MM.1S (cell line): ENCODE results near the gene IL11RA.

ENCODE experiments used
- DNase-seq: peaks from one replicate; pipeline ENCODE4 v3.0.0-alpha.2; 2015
- H2AFZ ChIP-seq: fragments of 300-600 bp; sonication (generic); 2 replicates; pipeline ENCODE4 v1.6.0; 2016; ENCODE audit warnings: antibody characterized with exemption, low read length
- H3F3A ChIP-seq: fragments of 300-600 bp; sonication (generic); 2 replicates; pipeline ENCODE4 v1.6.1; 2016; ENCODE audit warnings: mild to moderate bottlenecking, antibody characterized with exemption, low read length, moderate library complexity, mixed read lengths; ENCODE audit not compliant: insufficient read depth
- H3K27ac ChIP-seq: fragments of 300-600 bp; sonication (generic); 2 replicates; pipeline ENCODE4 v1.5.1; 2016; ENCODE audit warnings: mild to moderate bottlenecking, low read length
- H3K27me3 ChIP-seq: fragments of 300-600 bp; sonication (generic); replicated peaks from 2 replicates; pipeline ENCODE4 v1.6.0; 2016; ENCODE audit warnings: low read length; ENCODE audit not compliant: insufficient read depth
- H3K36me3 ChIP-seq: fragments of 300-600 bp; sonication (generic); replicated peaks from 2 replicates; pipeline ENCODE4 v1.6.1; 2016; ENCODE audit warnings: mild to moderate bottlenecking, low read length, mixed read lengths; ENCODE audit not compliant: insufficient read depth
- H3K4me1 ChIP-seq: fragments of 300-600 bp; sonication (generic); 2 replicates; pipeline ENCODE4 v1.6.1; 2016; ENCODE audit warnings: low read length, mixed read lengths
- H3K4me2 ChIP-seq: fragments of 300-600 bp; sonication (generic); 2 replicates; pipeline ENCODE4 v1.6.0; 2016; ENCODE audit warnings: low read depth, low read length
- H3K4me3 ChIP-seq: fragments of 300-600 bp; sonication (generic); 2 replicates; pipeline ENCODE4 v1.5.1; 2016; ENCODE audit warnings: low read length, mixed read lengths
- H3K79me2 ChIP-seq: fragments of 300-600 bp; sonication (generic); 2 replicates; pipeline ENCODE4 v1.6.1; 2016; ENCODE audit warnings: mixed run types, low read length, mixed read lengths
- H3K9ac ChIP-seq: fragments of 300-600 bp; sonication (generic); 2 replicates; pipeline ENCODE4 v1.6.1; 2016; ENCODE audit warnings: low read length, mixed read lengths
- H3K9me2 ChIP-seq: fragments of 300-600 bp; sonication (generic); replicated peaks from 2 replicates; pipeline ENCODE4 v1.6.1; 2016; ENCODE audit warnings: mild to moderate bottlenecking, low read length, mixed read lengths; ENCODE audit not compliant: insufficient read depth
- H3K9me3 ChIP-seq: fragments of 300-600 bp; sonication (generic); replicated peaks from 2 replicates; pipeline ENCODE4 v1.6.1; 2016; ENCODE audit warnings: mild to moderate bottlenecking, low read length, mixed read lengths; ENCODE audit not compliant: insufficient read depth
- H4K20me1 ChIP-seq: fragments of 300-600 bp; sonication (generic); 2 replicates; pipeline ENCODE4 v1.6.1; 2016; ENCODE audit warnings: mild to moderate bottlenecking, low read length, moderate library complexity, mixed read lengths; ENCODE audit not compliant: insufficient read depth
- EZH2 ChIP-seq: fragments of 300-600 bp; sonication (generic); optimal IDR thresholded peaks from 2 replicates; pipeline ENCODE3; 2017; ENCODE audit warnings: low read depth, mild to moderate bottlenecking, antibody characterized with exemption, low read length, mixed read lengths
- EZH2phosphoT487 ChIP-seq: fragments of 300-600 bp; sonication (generic); IDR thresholded peaks from 2 replicates; pipeline ENCODE4 v1.6.1; 2018; ENCODE audit warnings: antibody characterized with exemption, low read length
- TF ChIP-seq, protein P1 (sequence below): fragments of 300-600 bp; sonication (generic); IDR thresholded peaks from 2 replicates; pipeline ENCODE4 v1.5.1; 2016; ENCODE audit warnings: antibody characterized with exemption, low read length, mixed read lengths

IL11RA gene

DNA sequence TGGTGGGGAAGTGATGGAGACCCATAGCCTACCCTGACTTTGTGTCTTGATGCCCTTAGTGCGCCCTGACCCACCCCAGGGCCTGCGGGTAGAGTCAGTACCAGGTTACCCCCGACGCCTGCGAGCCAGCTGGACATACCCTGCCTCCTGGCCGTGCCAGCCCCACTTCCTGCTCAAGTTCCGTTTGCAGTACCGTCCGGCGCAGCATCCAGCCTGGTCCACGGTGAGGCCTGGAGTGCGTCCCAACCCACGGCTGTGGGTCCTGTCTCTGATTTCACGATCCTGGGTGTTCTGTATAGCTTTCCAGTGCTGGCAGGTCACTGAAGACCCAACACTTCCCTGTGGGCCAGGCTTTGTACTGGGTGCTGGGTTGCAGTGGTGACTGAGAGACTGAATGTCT is 6.5 kb downstream of the IL11RA start:
- no peak overlapping the region for H3K9ac ChIP-seq
- no peaks in the 10 kb centered on the region for H3K4me1 ChIP-seq
- TF ChIP-seq EZH2 (no peak), EZH2phosphoT487 (no peak)
- TF ChIP-seq, protein P1, sequence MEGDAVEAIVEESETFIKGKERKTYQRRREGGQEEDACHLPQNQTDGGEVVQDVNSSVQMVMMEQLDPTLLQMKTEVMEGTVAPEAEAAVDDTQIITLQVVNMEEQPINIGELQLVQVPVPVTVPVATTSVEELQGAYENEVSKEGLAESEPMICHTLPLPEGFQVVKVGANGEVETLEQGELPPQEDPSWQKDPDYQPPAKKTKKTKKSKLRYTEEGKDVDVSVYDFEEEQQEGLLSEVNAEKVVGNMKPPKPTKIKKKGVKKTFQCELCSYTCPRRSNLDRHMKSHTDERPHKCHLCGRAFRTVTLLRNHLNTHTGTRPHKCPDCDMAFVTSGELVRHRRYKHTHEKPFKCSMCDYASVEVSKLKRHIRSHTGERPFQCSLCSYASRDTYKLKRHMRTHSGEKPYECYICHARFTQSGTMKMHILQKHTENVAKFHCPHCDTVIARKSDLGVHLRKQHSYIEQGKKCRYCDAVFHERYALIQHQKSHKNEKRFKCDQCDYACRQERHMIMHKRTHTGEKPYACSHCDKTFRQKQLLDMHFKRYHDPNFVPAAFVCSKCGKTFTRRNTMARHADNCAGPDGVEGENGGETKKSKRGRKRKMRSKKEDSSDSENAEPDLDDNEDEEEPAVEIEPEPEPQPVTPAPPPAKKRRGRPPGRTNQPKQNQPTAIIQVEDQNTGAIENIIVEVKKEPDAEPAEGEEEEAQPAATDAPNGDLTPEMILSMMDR: no peak
- H3K9me3 ChIP-seq: no peaks in the 10 kb centered on the region
- no peaks in the 10 kb centered on the region for H3K9me2 ChIP-seq
- no peaks in the 10 kb centered on the region for H3K27me3 ChIP-seq
- H4K20me1 ChIP-seq: no peaks in the 10 kb centered on the region
- H2AFZ ChIP-seq: no peak overlapping the region
- no peak overlapping the region for H3K27ac ChIP-seq
- no peaks in the 10 kb centered on the region for H3K36me3 ChIP-seq
- no peak for DNase-seq
- H3F3A ChIP-seq: no peaks in the 10 kb centered on the region
- H3K4me2 ChIP-seq: no peak overlapping the region
- H3K79me2 ChIP-seq: no peaks in the 10 kb centered on the region
- no peak overlapping the region for H3K4me3 ChIP-seq

DNA sequence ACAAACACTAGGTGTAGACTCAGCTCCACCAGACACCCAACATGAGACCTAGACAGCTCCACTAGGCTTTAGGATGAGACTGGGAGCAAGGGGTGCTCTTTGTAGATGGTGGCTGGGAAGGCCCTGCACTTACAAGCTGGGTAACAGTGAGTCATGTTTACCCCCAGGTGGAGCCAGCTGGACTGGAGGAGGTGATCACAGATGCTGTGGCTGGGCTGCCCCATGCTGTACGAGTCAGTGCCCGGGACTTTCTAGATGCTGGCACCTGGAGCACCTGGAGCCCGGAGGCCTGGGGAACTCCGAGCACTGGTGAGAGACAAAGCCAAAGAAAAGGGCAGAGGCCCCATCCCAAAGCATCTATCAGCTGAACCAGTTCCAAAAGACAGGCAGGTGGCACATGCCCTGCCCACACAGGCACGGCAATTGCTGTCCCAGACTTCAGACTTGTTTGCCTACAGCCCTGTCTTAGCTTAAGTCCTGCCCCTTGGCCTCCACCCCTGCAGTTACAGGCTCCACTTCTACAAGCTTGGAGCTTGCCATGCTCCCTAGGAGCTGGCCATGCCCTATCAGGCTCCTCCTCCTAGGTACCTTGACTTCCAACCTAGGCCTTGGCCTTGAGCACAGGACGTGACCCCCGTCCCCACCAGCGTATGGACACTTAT is 7.7 kb downstream of the IL11RA start:
- H3K79me2 ChIP-seq: no peaks in the 10 kb centered on the region
- no peaks in the 10 kb centered on the region for H3K9me3 ChIP-seq
- no peak overlapping the region for H3K9ac ChIP-seq
- no peak overlapping the region for H3K27ac ChIP-seq
- peaks cover 4% of the 10 kb centered on the region for H3F3A ChIP-seq
- TF ChIP-seq EZH2phosphoT487 (no peak), EZH2 (no peak)
- TF ChIP-seq, protein P1: no peak
- DNase-seq: peak; percentile 7
- no peaks in the 10 kb centered on the region for H4K20me1 ChIP-seq
- no peaks in the 10 kb centered on the region for H3K36me3 ChIP-seq
- no peak overlapping the region for H3K4me3 ChIP-seq
- no peaks in the 10 kb centered on the region for H3K9me2 ChIP-seq
- peaks cover 4% of the 10 kb centered on the region; the same call in 1 of the 2 replicates for H3K4me1 ChIP-seq
- H2AFZ ChIP-seq: no peak overlapping the region
- no peaks in the 10 kb centered on the region for H3K27me3 ChIP-seq
- H3K4me2 ChIP-seq: no peak overlapping the region

DNA sequence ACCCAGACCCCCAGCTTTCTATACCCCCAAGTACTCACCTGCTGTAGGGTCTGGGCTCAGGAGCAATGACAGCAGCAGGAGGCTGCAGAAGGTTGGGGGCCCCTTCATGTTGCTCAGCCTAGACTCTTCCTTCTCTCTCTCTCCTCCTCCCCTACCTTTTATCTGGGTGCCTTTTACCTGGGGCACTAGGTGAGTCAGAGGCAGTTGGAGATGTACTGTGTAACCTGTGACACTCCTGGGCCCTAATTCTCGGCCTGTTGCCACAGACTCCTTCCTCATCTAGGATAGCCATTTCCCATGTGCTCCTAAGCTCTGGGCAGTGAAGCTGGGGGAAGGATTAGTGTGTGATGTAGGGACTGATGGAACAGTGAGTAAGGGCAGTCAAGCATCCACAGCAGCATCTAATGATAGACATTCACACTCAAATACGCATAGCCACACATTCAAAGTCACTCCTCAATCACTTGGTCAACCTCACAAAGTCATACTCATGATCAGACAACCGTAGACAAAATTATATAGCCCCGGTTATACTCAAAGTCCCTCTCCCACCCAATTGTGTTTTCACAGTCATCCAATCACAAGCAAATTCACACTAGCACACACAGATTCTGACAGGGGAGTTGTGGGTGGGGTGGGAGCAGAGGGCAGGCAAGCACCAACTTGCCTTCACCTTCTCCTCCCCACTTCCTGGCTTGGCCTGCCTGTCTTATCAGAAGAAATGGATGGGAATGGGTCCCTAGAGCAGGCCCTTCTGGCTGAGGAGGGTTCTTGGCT is 10.7 kb downstream of the IL11RA start, which contains the start of gene CCL27:
TSS of gene CCL27 (minus strand) at position 132 of the 777 bp plus-strand sequence. CDS start at position 108, 24 bp downstream.
- H3K9ac ChIP-seq: no peak within 1 kb of the TSS
- H3K27me3 ChIP-seq: no peaks in the 10 kb centered on the region
- H3K27ac ChIP-seq: no peak within 1 kb of the TSS
- TF ChIP-seq EZH2phosphoT487 (no peak), EZH2 (no peak)
- TF ChIP-seq, protein P1: no peak
- H2AFZ ChIP-seq: no peak within 1 kb of the TSS
- no peak within 1 kb of the TSS for H3K4me3 ChIP-seq
- H3K79me2 ChIP-seq: no peaks in the 10 kb centered on the region
- no peaks in the 10 kb centered on the region for H3K9me2 ChIP-seq
- H3K4me2 ChIP-seq: no peak within 1 kb of the TSS
- no peaks in the 10 kb centered on the region for H4K20me1 ChIP-seq
- H3F3A ChIP-seq: peaks cover 17% of the 10 kb centered on the region
- no peaks in the 10 kb centered on the region for H3K36me3 ChIP-seq
- H3K9me3 ChIP-seq: no peaks in the 10 kb centered on the region
- peaks cover 9% of the 10 kb centered on the region; the same call in 1 of the 2 replicates for H3K4me1 ChIP-seq
- no peak for DNase-seq
